NCI-H1105 (cell line): ENCODE data around the gene IDH2.

ENCODE experiments used
- DNase-seq: peaks from one replicate; lab custom pipeline; 2025; lab: John Stamatoyannopoulos, UW

The IDH2 gene

DNA sequence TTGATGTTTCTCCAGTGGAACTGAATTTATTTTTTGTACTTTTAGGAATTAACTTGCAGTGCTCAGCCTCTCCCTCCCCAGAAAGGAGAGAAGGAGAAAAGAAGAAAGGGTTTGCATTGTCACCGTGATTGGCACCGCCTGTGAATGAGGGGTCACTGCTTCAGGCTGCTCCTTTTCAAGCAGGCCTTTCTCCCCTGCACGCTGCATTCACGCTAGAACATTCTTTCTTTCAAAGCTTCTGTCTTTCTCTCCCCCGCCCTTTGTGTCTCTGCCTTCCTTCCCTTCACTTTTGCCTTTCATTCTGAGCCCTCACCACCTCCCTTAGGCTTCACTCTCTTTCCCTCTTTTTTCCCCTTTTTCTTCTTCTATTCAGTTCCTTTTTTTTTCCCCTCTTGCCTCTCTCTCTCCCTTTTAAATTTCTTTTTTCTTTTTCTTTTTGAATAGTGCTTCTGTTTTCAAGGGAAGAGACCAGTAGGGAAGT, 58.7 kb downstream of the IDH2 start:
- DNase-seq = no peak

DNA sequence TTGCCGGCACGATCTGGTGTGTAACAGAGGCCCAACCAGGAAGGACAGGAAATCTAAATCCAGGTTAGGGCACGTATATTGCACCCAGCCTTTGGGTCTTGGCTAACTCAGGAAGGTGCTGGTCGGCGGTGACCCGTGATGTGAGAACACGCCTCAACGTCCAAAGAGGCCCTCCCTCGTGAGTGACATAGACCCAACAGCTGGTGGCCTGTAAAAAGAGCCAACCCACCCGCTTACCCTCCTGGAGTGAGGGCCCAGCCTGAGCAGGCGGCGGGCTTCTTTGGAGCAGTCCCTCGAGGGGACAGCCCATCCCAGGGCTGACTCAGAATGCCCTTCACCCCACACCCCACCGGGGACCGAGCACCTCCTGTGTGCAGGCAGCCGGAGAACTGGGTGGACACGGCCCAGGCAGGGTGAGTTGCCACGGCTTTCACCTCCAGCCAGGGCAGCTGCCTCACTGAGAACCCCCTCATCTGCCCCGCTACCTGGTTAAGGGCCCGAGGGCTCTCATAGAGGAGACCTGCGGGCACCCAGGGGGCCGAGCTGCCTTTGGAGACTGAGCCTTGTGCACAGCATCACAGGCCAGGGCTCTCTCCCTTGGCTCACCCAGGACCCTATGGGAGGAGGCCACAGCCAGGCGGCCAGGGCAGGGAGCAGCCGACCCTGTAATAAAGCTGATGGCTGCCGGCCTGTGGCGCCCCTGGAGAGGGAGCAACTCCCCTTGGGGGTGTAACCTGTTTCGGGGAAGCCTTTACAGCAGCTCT, 59.3 kb downstream of the IDH2 start:
- DNase-seq = no peak

DNA sequence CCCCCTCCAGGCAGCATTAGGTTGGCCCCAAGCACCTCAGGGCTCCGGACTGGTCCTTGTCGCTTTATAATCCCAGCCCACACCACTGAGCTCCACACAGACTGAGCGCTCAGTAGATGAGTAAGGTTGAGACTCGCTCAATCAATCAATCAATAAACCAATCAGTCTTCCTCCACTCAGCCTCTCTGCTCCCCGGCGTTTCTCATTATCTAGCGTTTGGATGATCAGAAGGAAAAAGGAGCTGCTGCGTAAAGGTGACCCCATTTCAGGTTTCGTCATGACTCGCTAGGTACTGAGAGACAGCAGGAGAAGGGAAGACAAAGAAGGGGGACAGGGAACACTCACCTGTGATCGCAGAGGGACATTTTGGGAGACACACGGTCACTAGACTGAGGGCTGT, 59.9 kb downstream of the IDH2 start:
- no peak for DNase-seq

DNA sequence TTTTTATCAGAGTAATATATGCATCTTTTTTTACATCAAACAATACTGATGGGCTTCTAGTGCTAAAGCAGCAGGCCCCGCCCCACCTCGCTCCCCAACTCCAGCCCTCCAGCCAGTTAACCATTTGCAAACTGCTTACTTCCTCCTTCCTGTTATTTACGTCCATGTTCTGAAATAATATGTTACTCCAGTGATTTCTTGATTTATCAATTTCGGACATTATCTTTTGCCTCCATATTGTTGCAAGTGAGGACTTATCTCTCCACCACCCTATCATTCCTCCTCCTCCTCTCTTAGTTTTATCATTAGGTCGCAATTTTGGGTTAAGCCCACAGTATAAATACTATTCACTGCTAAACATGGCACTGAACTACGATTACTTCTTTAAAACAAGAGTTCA, 61.6 kb downstream of the IDH2 start:
- no peak for DNase-seq

DNA sequence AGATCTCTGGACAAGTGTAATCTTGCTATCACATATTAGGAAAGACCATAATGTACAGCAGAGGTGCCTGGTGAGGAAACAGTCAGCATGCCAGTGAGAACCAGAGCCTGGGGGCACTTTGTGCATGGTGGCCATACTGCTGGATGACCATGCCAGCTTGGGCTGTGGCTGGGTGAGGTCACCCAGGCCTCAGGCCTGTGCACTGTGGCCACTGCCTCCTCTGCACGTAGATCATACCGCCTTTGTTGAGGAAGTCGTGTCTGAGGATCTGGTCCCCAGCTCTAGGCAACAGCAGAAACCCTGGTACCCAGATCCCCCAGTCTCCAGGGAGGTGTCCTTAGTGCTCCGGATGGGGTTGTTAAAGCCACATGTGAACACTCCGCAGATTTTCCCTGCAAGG, 62.3 kb downstream of the IDH2 start:
- no peak for DNase-seq

DNA sequence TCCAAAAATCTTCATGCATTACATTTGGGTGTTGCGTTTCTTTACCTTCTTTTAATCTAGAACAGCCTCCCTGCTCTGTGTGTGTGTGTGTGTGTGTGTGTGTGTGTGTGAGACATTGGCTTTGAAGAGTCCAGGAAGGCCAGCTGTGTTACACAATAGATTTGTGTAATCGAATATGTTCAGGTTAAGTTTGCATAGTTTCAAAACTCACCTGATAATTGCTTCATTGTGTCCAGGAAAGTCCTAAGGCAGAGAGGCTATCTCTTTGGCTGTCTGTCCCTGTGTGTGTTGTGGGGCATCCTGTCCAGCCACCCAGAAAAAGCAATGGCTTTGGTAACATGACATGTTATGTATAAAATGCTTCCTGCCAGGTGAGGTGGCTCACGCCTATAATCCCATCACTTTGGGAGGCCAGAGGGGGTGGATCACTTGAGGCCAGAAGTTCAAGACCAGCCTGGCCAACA, 63.6 kb downstream of the IDH2 start:
- DNase-seq = no peak

DNA sequence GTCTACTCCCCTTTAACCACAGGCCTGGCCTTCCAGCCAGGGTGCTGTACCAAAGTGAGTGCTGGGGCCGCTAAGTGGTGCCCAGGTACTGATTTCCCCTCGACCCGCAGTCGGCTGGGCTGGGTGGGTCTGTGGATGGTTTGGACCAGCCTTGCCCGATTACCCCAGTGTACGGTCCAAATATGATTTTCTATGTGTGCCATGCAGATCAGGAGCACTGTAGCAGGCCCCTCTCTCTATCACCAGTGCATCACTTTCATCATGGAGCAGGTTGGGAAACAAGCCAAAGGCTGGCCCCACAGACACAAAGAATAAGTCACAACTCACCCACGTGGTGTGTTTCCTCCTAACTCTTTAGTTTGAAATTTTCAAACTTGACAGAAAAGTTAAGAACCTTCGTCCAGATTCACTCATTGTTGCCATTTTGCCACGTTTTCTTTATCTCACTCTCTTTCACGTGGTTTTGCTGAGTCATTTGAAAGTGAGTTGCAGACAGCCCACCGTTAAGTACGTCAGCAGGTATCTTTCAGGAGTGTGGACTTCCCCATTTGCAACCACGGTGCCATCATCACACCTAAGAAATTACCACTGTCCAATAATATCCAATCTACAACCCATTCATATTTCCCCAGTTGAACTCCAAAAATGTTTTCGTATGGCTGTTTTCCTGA, 64.2 kb downstream of the IDH2 start:
- no peak for DNase-seq

DNA sequence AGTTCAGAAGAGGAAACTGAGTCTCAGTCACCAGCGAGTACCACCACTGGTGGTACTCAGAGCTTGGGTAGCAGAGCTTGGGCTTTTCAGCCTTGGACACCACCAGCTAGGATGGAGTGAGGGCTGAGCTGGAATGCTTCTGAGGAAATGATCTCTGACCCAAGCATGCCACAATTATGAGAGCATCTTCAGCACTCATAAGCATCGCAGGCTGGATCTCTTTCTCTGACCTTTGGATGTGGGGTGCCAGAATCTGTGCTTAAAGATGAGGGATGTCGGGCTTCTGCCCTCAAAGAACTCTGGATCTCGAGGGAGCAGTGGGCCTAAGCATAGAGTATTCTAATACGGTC, 64.8 kb downstream of the IDH2 start:
- DNase-seq = no peak

DNA sequence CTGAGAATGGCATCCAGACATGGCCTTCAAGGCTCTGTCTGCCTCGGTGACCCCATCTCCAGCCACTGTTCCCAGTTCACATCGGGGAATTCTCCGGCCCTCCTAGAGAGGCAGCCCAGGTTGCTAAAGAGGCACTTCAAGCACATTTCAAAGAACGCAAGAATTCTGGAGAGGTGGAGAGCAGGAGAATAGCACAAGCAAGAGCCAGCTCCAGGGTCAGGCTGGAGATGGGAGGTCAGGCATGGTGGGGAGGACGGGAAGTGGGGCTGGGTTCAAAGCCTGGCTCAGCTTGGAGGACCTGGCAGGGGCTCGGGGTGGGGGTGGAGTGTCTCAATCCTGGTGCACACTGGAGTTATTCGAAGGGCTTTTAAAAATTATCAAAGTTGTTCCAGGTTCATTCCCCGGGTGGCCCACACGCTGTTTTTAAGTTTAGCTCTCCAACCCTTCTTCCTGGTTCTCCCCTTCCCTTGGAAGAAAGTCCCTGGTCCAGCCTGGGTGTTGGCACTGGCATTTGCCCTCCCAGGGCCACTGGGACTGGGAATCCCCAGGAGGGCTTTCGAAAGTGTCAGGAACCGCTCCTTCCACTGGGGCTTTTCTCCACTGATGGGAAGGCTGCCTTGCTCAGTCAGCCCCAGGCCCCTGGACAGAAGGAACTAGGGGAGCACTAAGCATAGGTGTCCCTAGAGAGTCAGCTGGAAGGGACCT, 65.3 kb downstream of the IDH2 start:
- DNase-seq = no peak

DNA sequence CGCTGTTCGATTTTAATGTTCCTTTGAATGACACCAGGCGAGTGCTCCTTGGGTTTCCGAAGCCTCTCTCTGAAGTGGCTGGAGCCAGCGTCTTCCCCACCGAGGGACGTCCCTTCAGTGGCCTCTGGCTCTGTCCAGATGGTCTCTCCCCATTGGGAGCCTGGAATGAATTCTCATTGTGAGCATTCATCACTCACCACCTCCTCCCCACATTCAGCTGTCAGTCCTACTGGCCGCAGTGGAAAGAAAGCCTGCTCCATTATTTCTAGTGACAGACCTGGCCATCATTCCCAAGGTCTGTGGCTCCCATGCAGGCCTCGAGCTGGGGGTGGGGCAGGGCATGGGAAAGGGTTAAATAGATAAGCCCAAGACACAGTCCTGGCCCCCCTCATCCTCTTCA, 65.9 kb downstream of the IDH2 start:
- no peak for DNase-seq

DNA sequence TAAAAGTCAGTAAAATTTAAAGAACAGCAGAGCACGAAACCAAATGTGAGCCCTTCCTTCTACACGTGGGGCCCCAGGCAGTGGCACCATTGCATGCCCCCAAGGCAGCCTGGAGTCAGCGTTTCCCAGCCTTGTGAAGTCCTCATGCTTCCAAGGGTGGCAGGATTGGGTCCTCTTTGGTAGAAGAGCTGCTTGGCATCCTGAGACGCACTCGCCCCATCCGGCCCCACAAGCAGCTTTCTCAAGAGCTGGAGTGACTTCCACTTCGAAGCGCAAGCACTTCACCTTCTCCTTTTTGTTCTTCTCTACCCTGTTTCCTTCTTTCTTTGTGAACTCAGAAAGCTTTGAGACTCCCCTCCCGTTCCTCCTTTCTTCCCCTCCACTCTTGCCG, 66.4 kb downstream of the IDH2 start:
- no peak for DNase-seq

DNA sequence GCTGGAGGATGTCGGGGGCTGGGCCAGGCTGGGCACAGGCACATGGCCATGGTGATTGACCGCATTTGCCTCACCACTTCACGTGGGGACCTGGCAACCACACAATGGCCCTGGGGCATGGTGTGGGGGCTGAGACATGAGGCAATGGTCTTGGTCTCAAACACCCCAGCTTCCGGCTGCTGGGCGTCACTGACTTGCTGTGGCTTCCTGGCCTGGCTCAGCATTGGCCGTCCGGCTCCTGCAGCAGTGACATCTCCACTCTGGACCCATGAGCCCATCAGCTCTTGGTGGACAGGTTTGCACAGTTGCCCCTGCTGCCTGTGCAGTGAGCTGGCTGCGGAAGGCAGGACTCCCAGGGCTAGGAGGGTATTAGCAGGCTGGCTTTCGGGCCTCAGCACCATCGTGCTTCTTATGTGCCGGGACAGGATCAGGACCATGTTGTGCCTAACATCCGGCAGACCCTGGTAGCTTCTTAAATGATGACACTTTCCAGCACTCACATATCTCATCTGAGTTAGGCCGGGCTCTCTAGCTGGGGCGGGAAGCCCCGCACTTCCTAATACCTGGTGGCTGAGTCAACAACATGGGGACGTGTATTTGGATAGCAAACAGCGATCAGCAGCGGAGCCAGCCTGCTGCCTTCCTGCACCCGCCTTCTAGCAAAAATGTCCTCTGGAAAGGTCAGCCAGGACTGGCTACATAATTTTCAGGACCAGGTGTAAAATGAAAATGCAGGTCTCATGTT, 67.0 kb downstream of the IDH2 start:
- no peak for DNase-seq

DNA sequence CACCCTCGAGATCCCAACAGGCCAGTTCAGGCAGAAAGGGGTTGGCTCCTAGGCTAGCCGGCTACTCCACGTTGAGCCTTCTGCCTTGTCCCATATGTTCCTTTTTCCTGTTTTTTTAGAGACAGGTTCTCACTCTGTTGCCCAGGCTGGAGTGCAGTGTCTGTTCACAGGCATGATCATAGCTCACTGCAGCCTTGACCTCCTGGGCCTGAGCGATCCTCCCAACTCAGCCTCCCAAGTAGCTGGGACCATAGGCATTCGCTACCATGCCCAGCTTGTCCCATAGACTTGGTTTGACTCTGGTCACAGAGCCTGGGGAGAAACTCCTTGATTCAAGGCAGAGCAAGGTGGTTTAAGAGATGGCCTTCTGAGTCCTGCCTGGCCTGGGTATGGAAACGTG, 68.8 kb downstream of the IDH2 start:
- DNase-seq = no peak
